SK-N-MC (cell line): ENCODE measurements around the gene CMIP.

Experiments
- DNase-seq: peaks from one replicate; pipeline ENCODE4 v3.0.0-alpha.2; 2011; ENCODE audit warnings: low read depth, low spot score
- H3K27ac ChIP-seq: fragments of 200-600 bp; sonication (generic); 2 replicates; pipeline ENCODE4 v1.5.1; 2016; ENCODE audit warnings: mixed run types
- H3K36me3 ChIP-seq: fragments of 200-600 bp; sonication (generic); 2 replicates; pipeline ENCODE4 v1.6.1; 2017; ENCODE audit warnings: antibody characterized with exemption, low read length, mixed read lengths; ENCODE audit not compliant: insufficient read depth
- H3K4me3 ChIP-seq: fragments of 200-600 bp; sonication (generic); 2 replicates; pipeline ENCODE4 v1.5.1; 2016
- H3K9ac ChIP-seq: fragments of 200-600 bp; sonication (generic); 2 replicates; pipeline ENCODE4 v1.8.0; 2017; ENCODE audit warnings: mixed run types, mixed read lengths; ENCODE audit not compliant: insufficient read length
- H3K9me3 ChIP-seq: fragments of 200-600 bp; sonication (generic); 2 replicates; pipeline ENCODE4 v1.6.1; 2017; ENCODE audit warnings: low read depth, mild to moderate bottlenecking, antibody characterized with exemption, low read length, moderate library complexity, mixed read lengths
- EZH2 ChIP-seq: fragments of 200-600 bp; sonication (generic); IDR thresholded peaks from one replicate; pipeline ENCODE4 v1.6.1; 2017; ENCODE audit warnings: antibody characterized with exemption
- FOXP2 ChIP-seq: optimal IDR thresholded peaks from 2 replicates; pipeline ENCODE3; 2011; ENCODE audit warnings: mild to moderate bottlenecking, moderate library complexity; ENCODE audit not compliant: insufficient read depth; ENCODE audit errors: extremely low read length, control extremely low read depth
- POLR2AphosphoS5 ChIP-seq: IDR thresholded peaks from 2 replicates; pipeline ENCODE4 v1.6.1; 2012; ENCODE audit warnings: mild to moderate bottlenecking, low read depth, low read length, borderline replicate concordance

Gene CMIP

GRCh38 chr16:81696961-81697615 is 252.5 kb downstream of the CMIP start:
- H3K9ac ChIP-seq, result no peak overlapping the region
- no peak overlapping the region for H3K4me3 ChIP-seq
- no peak for DNase-seq
- H3K9me3 ChIP-seq, result no peaks in the 10 kb centered on the region
- no peaks in the 10 kb centered on the region for H3K36me3 ChIP-seq
- TF ChIP-seq EZH2, result no peak
- no peak for TF ChIP-seq POLR2AphosphoS5
- TF ChIP-seq FOXP2, result no peak
- H3K27ac ChIP-seq, result no peak overlapping the region

- no peaks in the 10 kb centered on the region for H3K36me3 ChIP-seq
- no peak overlapping the region for H3K27ac ChIP-seq
- TF ChIP-seq EZH2 (no peak), FOXP2 (no peak), POLR2AphosphoS5 (no peak)
- no peaks in the 10 kb centered on the region for H3K9me3 ChIP-seq
- no peak overlapping the region for H3K4me3 ChIP-seq
- DNase-seq, result no peak
- no peak overlapping the region for H3K9ac ChIP-seq
These were observed 253.2 kb downstream of the CMIP start for GRCh38 chr16:81697616-81698309.

- no peak for TF ChIP-seq FOXP2
- TF ChIP-seq POLR2AphosphoS5, result no peak
- TF ChIP-seq EZH2, result no peak
- Histone ChIP-seq H3K27ac (no peak overlapping the region), H3K9me3 (no peaks in the 10 kb centered on the region), H3K4me3 (no peak overlapping the region), H3K36me3 (no peaks in the 10 kb centered on the region), H3K9ac (no peak overlapping the region)
- no peak for DNase-seq
These were observed 253.7 kb downstream of the CMIP start for GRCh38 chr16:81698310-81698641.

- Histone ChIP-seq H3K9ac (no peak overlapping the region), H3K9me3 (no peaks in the 10 kb centered on the region), H3K4me3 (no peak overlapping the region), H3K36me3 (no peaks in the 10 kb centered on the region), H3K27ac (no peak overlapping the region)
- TF ChIP-seq FOXP2 (no peak), EZH2 (no peak), POLR2AphosphoS5 (no peak)
- DNase-seq, result no peak
These were observed 255.0 kb downstream of the CMIP start for GRCh38 chr16:81699596-81699995.

- Histone ChIP-seq H3K9me3 (no peaks in the 10 kb centered on the region), H3K9ac (no peak overlapping the region), H3K27ac (no peak overlapping the region), H3K4me3 (no peak overlapping the region), H3K36me3 (no peaks in the 10 kb centered on the region)
- no peak for DNase-seq
- TF ChIP-seq EZH2, result no peak
- no peak for TF ChIP-seq FOXP2
- no peak for TF ChIP-seq POLR2AphosphoS5
These were observed 255.6 kb downstream of the CMIP start for GRCh38 chr16:81700071-81700779.

GRCh38 chr16:81700780-81701165 is 256.2 kb downstream of the CMIP start:
- no peak for DNase-seq
- H3K27ac ChIP-seq, result no peak overlapping the region
- no peaks in the 10 kb centered on the region for H3K36me3 ChIP-seq
- no peaks in the 10 kb centered on the region for H3K9me3 ChIP-seq
- no peak overlapping the region for H3K9ac ChIP-seq
- H3K4me3 ChIP-seq, result no peak overlapping the region
- TF ChIP-seq EZH2, result no peak
- TF ChIP-seq POLR2AphosphoS5, result no peak
- TF ChIP-seq FOXP2, result no peak

- H3K27ac ChIP-seq, result no peak overlapping the region
- TF ChIP-seq EZH2 (no peak), POLR2AphosphoS5 (no peak), FOXP2 (no peak)
- DNase-seq, result no peak
- no peak overlapping the region for H3K4me3 ChIP-seq
- H3K36me3 ChIP-seq, result no peaks in the 10 kb centered on the region
- H3K9me3 ChIP-seq, result no peaks in the 10 kb centered on the region
- no peak overlapping the region for H3K9ac ChIP-seq
These were observed 256.8 kb downstream of the CMIP start for GRCh38 chr16:81701296-81701970.

GRCh38 chr16:81702506-81702905 is 257.9 kb downstream of the CMIP start:
- Histone ChIP-seq H3K27ac (no peak overlapping the region), H3K36me3 (no peaks in the 10 kb centered on the region), H3K4me3 (no peak overlapping the region), H3K9ac (no peak overlapping the region), H3K9me3 (no peaks in the 10 kb centered on the region)
- TF ChIP-seq FOXP2 (no peak), POLR2AphosphoS5 (no peak), EZH2 (no peak)
- no peak for DNase-seq
